Measurements from ENCODE around the gene DOCK9.

DNA sequence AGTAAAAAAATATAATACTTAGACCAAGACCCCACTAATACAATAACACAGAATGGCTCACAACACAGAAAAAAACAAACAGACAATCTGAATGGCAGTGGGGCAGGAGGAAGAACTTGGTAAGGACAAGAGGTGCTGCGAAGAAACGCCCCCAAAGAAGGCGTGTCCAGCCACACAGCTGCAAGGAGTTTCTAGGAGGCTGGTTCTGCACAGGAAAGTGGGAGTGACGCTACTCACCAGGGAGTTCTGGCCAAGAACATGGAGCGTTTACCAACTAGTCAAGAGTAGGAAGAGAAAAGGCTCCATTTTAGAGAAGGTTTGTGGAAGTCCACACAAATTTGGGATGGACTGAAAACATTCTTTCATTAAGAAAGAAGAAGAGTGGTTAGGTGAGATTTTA is 130.1 kb downstream of the DOCK9 start:
- TF ChIP-seq, protein P1, sequence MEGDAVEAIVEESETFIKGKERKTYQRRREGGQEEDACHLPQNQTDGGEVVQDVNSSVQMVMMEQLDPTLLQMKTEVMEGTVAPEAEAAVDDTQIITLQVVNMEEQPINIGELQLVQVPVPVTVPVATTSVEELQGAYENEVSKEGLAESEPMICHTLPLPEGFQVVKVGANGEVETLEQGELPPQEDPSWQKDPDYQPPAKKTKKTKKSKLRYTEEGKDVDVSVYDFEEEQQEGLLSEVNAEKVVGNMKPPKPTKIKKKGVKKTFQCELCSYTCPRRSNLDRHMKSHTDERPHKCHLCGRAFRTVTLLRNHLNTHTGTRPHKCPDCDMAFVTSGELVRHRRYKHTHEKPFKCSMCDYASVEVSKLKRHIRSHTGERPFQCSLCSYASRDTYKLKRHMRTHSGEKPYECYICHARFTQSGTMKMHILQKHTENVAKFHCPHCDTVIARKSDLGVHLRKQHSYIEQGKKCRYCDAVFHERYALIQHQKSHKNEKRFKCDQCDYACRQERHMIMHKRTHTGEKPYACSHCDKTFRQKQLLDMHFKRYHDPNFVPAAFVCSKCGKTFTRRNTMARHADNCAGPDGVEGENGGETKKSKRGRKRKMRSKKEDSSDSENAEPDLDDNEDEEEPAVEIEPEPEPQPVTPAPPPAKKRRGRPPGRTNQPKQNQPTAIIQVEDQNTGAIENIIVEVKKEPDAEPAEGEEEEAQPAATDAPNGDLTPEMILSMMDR (IDR thresholded peaks at IDR 0.05; ENCODE audit: low read length) = no peak
- TF ChIP-seq EZH2 (optimal IDR thresholded peaks at IDR 0.05; ENCODE audit: low read depth, low read length) = no peak
